Superior temporal gyrus (tissue), 1 donor: ENCODE results near the gene KLHL15.
"Not testable (repeated sequence)": the region's sequence is repeated elsewhere in the genome, so short reads cannot be mapped to it uniquely, and the experiment has no call there.

ENCODE experiments used
- DNase-seq: peaks from one replicate; pipeline ENCODE4 v3.0.0-alpha.2; 2016; ENCODE audit errors: extremely low spot score

KLHL15 gene

DNA sequence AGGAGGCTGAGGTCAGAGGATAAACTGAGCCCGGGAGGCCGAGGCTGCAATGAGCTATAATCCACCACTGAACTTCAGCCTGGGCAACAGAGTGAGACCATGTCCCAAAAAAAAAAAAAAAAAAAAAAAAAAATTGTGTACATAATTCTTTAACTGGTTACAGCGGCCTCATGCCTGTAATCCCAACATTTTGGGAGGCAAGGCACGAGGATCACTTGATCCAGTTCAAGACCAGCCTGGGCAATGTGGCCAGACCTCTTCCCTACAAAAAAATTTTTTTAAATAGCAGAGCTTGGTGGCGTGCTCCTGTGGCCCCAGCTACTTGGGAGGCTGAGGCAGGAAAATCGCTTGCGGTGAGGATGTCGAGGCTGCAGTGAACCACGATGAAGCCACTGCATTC, 9.3 kb downstream of the KLHL15 start:
- DNase-seq, result no peak

DNA sequence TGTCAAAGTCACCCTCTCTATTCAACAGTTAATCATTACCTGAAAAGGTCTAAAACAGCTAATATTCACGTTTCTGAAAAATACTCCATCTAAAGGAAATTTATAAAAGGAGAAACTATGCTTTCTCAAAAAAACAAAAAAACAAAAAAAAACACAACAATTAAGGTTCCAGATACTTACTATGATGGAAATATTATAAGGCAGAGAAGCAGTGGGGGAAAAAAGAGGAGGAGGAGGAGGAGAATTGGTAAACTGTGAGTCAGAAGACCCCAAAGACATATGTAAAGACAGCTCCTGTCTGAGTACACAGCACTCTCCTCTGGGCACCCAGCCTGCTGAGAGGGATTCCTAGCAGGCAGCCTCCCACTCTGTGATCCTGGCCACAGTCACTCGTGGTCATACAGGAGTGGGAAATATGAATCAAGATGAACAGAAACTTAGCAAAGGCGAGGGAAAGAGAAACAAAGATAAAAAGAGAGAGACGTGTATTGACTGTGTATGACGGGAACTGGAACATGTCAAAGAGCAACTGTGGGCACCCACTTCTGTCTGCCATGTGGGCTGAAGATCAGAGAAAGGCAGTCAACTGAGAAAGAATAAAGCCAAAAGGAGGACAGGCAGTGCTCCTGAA, 12.5 kb downstream of the KLHL15 start:
- no peak for DNase-seq

DNA sequence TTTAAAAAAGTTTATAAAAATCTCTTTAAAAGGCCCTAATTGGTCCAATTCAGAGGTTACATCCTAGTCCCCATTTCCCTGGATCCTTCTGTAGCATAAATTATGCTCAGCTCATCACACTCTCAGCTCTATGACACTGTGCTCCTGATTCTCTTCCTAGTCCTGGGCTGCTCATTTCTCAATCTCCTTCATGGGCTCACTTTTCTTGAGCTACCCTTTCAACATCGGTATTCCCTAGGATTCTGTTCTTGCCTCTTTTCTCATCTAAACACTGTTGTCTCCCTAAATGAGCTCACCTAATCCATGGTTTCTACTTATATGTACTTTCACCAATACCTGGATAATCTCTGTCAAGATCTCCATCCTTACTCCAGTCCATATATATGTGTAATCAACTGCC, 14.7 kb downstream of the KLHL15 start:
- no peak for DNase-seq

- no peak for DNase-seq
Measured at GRCh38 chrX:24005867-24006266, 21.1 kb downstream of the KLHL15 start.

DNA sequence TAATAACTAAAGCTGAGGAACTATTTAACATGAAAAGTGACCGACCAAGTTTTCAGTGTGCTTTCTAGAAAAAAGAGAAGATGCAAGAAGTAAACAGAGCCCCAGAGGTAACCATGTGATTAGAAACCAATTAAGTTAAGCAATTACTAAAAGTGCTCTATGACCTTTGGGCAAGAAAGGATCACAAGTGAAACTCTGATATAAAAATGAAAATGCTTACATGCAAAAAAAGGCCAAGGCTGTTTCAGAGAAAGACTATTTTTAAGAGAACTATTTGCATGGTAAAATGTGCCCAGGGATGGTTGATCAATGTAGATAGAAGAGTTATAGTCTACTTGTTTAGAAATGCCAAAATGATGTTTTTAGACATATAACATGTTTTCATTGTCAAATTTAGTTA, 22.0 kb downstream of the KLHL15 start:
- no peak for DNase-seq

DNA sequence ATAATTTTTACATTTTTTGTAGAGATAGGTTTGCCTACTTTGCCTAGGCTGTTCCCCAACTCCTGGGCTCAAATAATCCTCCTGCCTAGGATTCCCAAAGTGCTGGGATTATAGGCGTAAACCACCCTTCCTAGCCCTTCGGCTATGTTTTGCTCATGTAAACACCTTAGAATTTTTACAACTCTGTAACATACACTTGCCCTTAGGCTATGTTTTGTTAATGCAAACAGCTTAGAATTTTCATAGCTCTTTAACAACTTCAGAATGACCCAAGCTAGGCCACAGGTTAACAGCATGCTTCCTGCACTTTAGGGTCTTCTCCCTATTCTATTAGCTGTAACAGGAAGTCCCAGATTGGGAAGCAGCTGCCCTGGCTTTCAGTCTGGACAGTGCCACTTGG, 24.2 kb downstream of the KLHL15 start:
- DNase-seq, result no peak

DNA sequence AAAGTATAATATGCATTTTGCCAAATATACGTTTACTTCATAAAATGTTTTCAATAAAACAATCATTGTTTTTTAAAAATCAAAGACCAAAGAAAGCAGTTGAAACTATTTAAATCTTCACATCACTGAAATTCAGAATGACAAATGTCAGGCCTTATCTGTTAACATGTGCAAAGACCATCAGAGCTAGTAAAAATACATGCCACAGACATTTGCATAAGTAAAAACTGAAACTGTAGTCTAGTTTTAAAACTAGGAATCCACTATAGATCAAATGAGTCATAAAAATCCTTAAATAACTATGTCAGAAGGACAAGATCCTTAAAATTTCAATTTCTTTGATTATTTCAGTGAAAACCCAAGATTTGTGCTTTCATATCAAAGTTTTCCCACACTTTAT, 24.8 kb downstream of the KLHL15 start:
- DNase-seq, result no peak

GRCh38 chrX:23999671-24000070, 27.3 kb downstream of the KLHL15 start:
- no peak for DNase-seq

DNA sequence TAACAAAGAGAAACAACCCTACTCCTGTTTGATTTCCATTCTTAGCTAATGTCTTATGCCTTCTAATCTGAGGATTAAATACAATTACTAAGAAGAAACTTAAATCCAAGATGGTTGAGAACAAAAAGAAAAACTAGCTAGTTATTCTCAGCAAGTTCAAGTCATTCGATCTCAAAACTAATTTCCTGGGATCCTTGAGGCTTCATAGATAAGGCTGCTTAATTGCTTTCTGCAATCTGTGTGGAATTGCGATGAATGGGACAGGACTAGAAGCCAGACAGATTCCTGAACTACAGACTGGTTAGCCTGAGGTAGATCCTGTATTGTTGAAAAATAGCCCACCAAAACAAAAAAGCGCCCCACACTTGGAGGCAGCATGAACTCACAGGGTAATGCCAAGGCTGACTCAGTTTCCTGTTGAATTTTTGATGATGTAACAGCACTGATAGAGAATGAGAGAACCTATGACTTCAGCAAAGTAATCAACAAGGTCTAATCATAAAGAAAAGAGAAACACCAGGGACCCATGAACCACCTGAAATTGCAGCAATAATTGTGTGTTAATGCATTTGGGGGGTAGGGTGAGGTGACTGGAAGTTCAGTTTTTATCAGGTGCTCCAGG, 33.9 kb downstream of the KLHL15 start:
- DNase-seq, result no peak

- no peak for DNase-seq
Measured at GRCh38 chrX:23992431-23992830, 34.6 kb downstream of the KLHL15 start.

DNA sequence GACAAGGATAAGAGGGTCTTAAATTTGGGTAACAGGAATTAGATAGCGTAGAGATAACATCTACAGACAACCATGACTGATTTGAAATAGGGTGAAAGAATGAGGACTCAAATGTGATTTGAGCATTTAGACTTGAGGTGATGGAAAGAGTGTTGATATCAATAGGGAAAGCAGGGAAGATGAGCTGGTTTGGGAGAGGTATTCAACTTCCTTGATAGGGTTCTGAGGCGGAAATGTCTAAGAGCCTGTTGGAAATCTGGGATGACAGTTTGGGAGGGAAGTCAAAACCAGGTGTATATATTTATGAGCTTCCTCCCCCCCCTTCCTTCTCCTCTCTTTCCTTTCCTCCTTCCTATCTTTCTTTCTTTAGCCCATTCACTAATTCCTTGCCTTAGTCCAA, 36.5 kb downstream of the KLHL15 start:
- no peak for DNase-seq

DNA sequence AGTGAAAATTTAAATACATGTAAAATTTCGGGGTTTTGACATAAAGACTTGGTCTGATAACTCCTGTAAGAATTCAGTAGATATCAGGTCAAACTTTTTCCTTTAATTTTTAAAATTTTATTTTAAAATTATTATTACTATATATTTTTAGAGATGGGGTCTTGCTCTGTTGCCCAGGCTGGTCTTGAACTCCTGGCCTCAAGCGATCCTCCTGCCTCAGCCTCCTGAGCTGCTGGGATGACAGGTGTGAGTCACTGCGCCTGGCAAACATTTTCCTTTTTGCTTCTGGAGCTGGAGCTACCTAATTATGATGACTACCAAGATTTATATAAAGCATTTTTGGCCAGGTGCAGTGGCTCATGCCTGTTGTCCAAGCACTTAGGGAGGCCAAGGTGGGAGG, 37.3 kb downstream of the KLHL15 start:
- no peak for DNase-seq

DNA sequence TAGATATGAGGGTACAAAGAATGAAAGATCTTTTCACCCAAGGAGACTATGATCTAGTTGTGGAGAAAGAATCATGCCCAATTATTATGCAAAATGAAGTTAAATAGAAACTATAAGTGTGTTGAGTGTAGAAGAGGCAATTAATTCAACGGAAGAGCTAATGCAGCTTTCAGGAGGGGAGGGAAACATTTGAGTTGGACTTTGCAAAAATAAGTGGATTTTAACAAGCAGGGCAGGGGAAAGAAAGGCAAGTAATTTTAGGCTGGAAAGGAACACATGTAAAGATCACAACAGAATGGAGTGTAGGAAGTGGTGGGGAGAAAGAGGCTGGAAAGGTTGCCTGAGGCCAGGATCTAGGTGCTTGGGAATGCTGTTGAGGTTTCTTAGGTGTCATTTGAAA, 44.1 kb downstream of the KLHL15 start:
- DNase-seq, result no peak

GRCh38 chrX:23981711-23982110, 45.3 kb downstream of the KLHL15 start:
- no peak for DNase-seq

GRCh38 chrX:23981222-23981621, 45.8 kb downstream of the KLHL15 start:
- no peak for DNase-seq

GRCh38 chrX:23980011-23980441, 47.0 kb downstream of the KLHL15 start:
- DNase-seq, result no peak

GRCh38 chrX:23978491-23978890, 48.5 kb downstream of the KLHL15 start:
- DNase-seq, result no peak

DNA sequence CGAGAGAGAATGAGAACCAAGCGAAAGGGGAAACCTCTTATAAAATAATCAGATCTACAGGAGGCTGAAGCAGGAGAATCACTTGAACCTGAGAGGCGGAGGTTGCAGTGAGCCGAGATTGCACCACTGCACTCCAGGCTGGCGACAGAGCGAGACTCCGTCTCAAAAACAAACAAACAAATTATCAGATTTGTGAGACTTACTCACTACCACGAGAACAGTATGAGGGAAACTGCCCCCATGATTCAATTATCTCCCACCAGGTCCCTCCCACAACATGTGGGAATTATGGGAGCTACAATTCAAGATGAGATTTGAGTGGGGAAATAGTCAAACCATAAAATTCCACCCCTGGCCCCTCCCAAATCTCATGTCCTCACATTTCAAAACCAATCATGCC, 61.4 kb downstream of the KLHL15 start:
- DNase-seq, result not testable (repeated sequence)

GRCh38 chrX:23964191-23964590, 62.8 kb downstream of the KLHL15 start:
- no peak for DNase-seq

DNA sequence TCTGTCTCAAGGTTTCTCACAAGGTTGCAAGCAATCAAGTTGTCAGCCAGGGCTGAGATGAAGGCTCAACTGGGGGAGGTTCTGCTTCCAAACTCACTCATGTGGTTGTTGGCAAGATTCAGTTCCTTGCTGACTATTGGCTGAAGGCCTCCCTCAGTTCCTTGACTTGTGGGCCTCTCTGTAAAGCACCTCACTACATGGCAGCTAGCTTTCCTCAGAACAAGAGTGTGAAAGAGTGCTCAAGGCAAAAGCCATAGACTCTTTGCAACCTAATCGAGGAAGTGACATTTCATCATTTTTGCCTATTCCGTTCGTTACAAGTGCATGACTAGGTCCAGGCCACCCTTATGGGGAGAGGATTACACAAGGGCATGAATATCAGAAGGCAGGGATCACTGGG, 67.2 kb downstream of the KLHL15 start:
- no peak for DNase-seq

DNA sequence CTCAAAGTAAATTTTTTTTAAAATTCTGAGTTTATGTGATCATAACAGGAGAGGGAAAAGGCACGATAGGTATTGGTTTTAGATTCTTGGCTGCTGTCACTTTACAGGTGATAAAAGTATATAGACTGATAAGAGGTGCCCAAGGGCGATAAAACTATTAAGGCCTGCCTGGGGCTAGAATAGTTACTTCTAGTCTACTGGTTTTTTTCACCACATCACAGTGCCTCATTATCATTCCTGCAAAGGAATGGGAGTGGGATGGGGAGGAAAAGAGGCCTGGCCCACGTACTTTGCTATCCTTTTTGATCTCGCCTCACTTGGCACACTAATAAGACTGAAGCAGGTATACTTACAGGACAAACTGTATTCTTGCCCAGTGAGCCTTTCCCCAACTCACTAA, 72.6 kb downstream of the KLHL15 start:
- DNase-seq, result no peak

DNA sequence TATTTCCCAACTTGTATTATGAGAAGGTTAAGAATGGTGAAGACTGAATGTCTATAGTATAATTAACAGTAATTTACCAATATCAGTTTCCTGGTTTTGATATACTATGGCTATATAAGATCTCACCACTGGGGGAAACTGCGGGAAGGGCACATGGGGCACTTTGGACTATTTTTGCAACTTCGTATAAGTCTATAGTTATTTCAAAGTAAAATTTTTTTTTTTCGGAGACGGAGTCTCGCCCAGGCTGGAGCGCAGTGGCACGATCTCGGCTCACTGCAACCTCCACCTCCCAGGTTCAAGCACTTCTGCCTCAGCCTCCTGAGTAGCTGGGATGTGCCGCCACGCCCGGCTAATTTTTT, 73.1 kb downstream of the KLHL15 start:
- DNase-seq, result no peak

DNA sequence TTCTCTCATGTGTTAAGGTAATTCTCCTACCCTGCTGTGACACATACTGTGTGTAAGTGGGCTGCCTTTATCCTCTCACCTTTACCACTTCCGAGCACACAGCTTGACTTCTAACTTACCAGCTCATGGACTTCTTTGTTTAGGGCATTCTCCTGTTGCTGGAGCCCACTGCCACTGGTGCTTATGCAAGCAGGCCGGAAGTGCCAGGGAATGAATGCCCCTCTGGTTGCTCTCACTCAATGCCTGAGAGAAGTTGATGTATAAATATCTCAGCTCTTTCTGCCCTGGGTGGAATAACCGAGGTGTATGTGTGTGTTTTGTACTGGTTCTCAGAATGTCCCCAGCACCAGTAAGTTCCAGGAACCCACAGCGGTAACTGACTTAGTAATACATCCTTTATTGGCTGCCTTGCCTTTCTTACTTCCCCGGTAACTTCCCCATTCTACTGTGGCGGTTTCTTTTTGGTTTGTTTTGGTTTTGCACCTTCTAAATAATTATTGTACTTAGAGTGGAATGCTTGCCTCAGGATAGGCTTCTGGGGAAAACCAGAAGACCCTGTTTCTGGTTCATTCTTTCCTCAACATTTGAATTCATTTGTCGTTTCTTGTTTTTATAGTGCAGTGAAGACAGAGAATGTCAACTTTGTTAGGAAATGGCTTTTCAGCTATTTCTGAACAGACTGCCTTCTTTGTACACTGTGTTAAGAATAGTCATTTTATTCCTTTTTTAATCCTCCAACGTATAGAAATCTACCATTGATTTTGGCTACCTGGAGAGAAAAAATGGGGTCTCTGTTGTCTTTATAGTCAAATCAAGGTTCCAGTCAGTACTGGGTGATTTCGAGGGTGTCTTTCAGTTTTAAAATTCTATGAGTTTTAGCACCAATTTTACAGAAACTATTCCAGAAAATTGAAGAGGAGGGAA, 73.7 kb downstream of the KLHL15 start:
- no peak for DNase-seq
